HL-60/S4 (cell line): Measurements from ENCODE around the gene PAPPA.

ENCODE experiments used
- in situ Hi-C: fragments of 300-500 bp; cut with MboI; formaldehyde crosslinking; loops from 2 replicates; pipeline ENCODE4 v1.14.3; 2022; ENCODE audit warnings: low sequenced_read_pairs

The PAPPA gene

DNA sequence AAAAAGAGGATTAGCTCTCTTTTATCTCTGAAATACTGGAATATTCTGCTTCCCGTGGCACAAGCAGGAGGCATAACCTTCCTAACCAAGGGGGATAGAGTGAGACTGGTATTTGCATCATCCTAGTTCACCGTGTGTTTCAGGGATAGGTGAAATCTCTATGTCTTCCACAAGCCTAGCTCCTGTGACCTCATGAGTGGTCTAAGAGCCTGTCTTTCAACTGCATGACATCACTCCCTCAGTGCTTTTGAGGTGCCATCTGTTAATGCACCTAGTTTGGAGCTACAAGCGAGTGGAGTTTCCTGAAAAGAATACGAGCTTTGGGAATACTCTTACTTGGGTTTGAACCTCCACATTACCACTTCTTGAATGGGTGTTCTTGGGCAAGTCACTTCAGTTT is 181.8 kb downstream of the PAPPA start:
- in situ Hi-C loops = no loop called here

DNA sequence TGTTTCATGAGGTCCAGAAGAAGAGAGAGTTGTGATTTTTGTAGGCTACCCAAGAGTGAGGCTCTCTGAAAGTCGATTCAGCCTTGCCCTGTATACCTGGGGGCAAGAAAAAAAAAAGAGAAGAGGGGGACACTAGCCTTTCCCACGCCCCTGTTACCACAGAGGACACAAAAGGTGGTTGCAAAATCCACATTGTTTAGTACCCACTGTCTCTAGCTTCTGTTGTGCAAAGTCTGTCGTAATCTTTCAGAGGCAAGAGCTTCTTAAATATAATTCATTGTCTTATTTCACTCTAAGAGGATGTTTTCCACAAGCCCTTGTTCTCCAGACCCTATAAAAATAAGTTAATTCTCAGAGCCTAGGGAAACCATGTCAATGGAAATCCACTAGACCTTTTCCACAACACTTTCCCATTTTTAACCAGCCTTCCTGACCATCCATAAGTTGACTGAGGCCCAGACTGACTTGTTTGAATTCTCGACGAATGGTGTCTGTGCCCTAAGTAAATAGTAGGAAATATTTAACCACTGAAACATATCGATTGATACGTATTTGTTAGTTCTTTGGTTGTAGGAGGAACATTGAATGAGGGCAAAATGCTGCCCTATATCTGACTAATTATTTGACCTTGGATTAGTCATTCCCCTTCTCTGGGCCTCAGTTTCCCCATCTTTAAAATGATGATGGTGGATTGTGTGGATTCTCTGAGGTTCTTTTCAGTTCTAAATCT is 182.7 kb downstream of the PAPPA start:
- in situ Hi-C loops = no loop called here

DNA sequence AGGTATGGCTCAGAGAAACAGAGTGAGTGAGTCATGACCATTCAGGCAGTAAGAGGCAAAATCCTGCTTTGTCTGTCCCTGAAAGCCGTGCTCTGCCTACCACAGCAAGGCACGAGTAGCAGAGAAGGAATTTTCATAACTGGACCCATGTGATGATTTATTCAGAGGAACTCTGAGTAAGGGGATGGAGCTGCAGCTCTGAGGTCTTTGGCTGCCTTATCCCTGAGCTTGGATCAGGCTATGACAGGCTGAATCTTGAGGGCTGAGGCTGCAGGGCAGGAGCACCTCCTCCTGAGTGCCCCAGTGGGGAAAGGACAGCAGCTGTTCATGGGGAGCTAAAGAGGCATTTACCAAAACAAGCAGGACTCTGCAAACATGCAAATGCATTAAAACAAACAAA is 183.4 kb downstream of the PAPPA start:
- in situ Hi-C loops = no loop called here

DNA sequence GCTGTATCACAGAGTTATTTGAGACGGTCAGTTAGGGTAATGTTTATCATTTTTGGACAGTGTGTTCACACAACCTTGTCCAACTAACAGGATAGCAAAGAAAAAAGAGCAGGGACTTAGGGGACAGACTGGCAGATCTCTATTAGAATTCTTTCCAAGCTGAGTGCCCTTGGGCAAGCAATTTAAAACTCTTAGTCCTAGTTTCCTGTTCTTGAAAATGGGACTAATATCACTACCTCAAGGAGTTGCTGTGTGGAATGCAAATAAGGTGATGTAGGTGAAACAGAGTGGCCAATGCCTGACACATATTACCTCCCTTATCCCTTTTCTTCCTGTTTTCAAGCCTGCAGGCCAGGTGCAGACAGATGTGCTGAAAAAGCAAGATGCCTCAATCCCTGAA is 186.7 kb downstream of the PAPPA start:
- in situ Hi-C loops = no loop called here

DNA sequence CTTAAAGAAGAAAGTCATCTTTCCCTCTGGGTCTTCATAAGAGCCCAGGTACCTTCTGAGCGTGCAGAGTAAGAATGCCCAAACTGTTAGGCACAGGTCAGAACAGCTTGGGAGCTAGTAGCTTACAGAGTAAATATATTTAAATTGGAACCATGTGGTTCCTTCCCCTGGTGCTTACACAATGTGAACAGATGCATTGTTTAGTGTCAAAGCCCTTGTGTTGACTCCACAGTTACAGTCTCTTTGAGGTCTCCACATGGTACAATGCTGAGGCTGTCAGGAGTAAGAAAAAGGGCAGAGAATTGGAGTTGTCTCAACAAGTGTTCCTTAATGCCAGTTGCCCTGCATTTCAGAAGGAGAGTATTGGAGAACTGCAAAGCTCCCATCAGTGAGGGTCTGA is 188.5 kb downstream of the PAPPA start:
- in situ Hi-C loops = no loop called here

DNA sequence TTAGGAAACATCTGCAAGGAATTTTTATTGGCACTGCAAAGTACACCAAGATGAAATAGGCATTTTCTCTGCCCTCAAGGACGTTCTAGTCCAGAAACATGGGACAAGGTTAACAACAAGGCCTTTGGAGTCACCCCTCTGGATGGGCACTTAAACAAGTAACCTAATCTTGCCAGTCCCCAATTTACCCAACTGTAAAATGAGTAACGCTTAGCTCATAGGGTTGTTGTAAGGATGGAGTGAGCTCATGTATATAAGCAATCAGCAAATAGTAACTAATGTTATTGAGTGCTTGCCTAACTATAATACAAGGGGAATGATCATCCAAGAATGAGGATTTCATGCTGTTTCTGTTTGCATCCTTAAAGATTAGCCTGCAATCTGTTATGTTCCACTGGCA is 189.3 kb downstream of the PAPPA start:
- in situ Hi-C loops = no loop called here

DNA sequence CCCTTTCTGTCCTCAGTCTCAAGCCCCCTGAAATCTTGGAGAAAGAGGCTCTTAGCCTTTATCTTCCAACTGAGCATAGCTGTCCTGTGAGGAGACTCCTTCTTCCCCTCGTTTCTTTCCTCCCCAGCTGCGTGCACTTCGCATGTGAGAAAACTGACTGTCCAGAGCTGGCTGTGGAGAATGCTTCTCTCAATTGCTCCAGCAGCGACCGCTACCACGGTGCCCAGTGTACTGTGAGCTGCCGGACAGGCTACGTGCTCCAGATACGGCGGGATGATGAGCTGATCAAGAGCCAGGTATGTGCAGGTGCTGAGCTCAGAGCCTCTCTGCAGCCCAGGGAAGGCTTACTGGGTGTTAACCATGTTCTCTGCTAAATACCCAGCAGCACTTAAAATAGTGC is 190.8 kb downstream of the PAPPA start:
- in situ Hi-C loops = no loop called here

DNA sequence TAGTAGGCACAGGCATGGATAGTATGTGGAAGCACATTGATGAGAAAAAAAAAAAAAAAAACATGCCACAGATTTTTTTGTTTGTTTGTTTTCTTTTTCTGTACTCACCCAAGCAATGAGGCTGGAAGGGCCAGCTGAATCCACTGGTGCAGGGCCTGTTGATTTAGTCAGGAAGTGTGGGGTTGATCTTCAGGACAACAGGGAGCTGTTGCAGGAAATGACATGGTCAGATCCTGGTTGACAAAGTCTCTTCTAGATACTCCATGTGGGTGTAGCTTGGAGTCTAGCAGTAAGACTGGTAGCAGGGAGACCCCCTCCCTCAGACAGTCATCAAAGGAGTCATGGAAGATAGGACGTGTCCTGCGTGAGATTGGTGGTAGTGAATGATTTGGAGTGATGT is 191.8 kb downstream of the PAPPA start:
- in situ Hi-C loops = no loop called here

DNA sequence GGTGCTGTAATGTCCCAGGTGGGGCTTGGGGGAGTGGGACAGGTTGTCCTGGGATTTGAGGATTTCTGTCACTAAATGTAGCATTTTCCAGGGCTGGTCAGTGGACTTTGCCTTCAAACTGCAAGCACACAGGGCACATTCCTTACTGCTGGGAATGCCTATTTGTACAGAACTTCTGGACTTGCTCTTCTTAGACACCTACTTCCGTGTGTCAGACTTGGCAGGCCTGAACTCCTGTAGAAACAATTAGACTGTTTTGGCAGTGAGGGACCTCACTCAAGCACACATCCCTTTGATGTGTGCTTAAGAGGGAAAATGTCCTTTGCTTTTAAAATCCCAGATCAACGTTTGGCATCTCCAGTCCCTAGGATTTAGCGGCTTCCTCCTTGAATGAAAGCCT is 192.2 kb downstream of the PAPPA start:
- in situ Hi-C loops = no loop called here

DNA sequence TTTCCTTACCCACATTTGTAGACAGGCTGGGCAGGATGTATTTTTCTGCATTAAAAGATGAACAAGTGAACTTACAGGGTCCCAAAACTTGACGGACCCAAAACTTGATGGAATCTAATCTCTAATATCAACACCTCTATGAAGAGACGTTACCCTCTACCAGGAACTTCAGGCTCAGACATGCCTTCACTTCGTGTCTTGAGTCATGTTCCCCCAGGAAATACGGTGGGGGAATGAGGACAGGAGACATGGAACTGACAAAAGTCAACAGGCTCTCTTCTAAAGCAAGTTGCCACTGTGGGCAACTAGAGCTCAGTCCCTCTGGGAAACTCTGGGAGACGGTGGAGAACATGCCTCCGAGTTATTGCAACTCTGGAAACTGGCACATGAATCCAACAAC is 196.1 kb downstream of the PAPPA start:
- in situ Hi-C loops = no loop called here

DNA sequence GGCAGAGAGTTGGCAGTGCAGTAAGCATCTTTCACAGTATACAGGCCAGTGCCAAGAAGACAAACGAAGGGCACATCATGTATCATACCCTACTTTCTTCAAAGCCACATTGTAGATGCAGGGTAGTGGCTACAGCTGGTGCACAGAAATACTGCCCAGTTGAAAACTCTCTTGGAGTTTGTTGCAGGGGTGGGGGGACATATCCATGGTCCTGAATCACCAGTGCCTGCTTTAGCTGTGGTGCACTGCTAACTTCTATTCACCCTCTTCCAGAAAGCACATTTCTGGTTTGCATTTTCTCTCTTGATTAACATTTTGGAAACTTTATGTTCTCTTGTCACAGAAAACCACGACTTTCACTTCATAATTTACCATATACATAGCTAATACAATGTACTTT is 196.6 kb downstream of the PAPPA start:
- in situ Hi-C loops = no loop called here

DNA sequence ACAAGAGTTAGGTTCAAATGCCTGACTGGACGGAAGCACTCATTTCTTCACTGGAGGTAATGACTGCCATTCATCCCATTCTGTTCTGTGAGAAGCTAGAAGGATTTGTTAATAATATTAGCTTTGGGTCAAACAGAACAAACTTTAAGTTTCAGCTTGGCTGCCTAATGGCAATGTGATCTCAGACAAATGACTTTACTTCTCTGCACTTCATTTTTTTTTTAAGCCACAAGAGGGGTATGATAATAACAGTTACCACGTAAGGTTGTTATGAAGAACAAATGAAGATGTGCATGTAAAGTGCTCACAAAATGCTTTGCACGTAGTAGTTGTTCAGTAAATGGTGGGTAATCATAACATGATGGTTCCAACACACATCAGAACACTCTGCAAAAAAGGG is 199.4 kb downstream of the PAPPA start:
- in situ Hi-C loops = no loop called here

DNA sequence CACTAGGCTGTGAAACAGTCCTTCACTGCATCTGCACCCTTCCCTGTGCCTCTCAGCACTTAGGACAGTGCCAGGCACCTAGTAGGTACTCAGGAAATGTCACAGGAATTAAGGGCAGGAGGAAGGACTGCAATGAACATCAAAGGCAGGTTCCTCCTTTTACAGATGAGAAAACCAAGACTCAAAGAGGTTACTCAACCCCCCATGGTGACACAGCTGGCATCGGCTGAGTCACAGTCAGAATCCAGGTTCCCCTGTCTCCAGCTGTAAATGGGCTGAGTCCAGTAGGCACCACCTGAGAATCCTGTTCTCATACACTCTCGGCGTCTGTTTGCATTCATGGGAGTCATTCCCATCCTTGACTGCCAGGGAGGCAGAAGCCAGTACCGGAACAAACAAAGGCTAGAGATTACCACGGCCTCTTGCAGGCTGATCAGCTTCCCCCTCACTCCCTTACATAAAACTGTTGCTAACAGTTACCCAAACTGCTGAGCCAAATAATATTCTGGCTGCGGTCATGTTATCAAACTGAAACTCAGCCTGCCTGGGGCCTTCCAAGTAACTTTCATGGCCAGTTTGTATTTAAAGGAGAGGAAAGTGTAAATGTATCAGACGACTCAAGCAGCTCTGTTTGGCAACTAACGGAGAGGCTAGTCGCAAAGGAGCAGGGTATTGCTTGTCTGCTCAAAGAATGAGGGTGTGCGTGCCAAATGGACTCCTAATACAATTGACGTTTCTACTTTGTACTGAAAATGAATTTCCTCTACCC is 201.7 kb downstream of the PAPPA start:
- in situ Hi-C loops = no loop called here

DNA sequence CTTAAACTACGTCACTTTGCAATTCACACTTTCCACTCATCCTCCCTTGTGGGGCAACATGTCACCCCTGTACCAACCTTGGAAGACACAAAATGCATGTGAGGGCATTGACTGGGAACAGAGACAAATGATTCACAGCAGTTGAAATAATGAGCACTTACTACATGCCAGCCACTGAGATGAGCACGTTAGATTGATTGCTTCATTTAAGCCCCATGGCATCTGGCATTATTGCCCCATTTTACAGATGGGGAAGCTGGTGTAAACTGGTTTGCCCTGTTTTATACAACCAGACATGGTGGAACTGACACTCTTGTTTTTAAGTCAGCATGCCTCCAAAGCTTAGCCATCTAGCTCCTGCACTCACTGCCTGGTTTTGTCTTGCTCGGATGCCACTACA is 204.7 kb downstream of the PAPPA start:
- in situ Hi-C loops = no loop called here

DNA sequence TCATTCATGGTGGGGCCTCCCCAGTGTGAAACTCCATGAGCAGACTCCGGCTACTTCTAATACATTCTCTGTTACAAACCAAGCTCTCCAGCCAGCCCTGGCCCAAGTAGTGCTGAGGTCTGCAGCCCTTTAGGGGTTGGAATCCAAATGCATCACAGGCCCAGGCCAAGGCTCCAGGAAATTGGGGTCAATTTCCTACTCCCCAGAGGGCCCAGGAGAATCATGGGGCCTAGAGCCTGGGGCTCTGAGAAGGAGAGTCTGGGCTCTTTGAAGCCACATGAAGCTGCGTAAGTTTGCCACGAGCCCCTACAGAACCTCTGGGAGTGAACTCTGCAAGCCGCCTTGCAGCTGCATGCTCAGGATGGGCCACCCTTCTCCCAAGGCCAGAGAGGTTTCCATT is 206.4 kb downstream of the PAPPA start:
- in situ Hi-C loops = no loop called here

DNA sequence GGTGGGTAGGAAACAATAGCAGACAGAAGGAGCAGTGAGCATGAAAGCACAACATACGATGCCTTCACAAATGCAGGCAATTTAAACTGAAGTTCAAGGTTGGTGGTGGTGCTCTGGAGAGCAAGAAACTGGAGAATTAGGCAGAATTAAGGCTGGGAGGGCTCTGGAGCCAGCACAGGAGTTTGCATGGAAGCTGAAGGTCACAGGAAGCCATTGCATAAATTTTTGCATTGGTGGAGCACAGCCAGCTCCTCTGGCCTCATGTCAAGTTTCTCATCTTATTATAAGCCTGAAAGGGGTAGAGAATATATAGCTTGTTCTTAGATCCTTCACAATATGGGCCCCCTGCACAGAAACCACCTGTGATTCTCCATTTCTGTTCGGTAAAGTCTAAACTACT is 207.4 kb downstream of the PAPPA start:
- in situ Hi-C loops = no loop called here

DNA sequence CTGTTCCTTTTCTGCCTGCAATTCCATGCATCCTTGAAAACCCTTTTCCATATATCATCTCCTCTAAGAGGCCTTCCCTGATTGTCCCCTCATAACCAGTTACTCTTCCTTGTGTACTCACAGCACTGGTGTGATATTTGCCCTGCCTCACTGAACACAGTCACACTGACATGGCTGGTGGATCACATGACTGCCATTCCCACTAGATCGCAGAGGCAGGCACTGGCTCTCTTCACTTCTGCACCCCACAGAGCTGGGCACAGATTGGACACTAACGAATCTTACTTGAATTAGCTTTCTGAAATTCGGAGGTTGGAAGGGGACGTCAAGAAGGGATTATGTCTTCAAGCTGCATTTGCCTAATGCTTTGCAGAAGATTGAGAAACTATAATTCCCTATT is 208.0 kb downstream of the PAPPA start:
- in situ Hi-C loops = no loop called here

DNA sequence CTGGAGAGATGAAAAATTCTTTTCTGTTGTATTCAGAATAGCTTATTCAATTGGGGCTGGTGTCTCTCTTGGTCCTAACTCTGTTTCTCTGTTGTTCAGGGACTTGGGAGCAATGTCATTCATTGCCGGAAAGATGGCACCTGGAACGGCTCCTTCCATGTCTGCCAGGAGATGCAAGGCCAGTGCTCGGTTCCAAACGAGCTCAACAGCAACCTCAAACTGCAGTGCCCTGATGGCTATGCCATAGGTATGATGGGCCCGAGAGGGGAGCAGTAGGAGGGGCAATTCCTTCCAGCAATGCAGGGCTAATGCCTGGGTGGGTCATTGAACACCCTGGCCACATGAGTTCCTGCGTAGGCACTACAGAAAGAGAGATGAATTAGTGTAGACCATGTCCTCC is 208.9 kb downstream of the PAPPA start:
- in situ Hi-C loops = no loop called here

DNA sequence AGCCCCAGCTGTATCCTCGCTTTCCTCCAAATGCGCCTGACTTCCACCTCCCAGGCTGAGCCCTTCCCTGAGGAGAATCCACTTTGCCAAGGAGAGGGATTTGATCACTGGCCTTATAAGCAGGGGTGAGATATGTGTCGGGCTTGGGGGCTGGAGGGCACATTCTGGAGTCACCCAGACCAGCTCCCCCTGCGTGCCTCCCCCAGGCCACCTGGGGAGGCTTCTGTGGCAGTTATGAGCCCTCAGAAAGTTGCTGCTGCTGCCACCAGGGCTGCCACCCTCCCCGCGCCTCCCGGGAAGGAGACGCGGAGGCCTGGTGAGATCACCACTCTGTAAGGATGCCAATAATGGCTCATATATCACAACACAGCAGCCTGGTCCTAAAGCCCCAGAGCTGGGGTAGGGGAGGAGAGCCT is 211.5 kb downstream of the PAPPA start:
- in situ Hi-C loops = no loop called here

DNA sequence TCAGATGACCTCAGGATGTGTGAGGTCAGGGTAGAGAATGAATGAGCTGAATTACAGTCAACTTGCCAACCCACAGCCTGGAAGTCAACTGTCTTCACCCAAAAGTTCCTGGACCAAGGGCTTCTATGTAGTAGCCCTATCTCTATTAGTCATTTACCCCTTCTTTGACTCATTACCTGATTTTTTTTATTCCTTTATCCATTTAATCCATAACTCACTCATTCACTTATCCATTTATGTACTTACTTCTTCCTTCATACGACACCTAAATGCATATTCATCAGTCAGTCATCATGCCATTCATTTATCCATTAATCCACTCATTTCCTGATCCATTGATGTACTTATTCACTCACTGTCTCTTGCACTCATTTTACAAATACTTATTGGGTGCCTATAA is 212.7 kb downstream of the PAPPA start:
- in situ Hi-C loops = no loop called here

DNA sequence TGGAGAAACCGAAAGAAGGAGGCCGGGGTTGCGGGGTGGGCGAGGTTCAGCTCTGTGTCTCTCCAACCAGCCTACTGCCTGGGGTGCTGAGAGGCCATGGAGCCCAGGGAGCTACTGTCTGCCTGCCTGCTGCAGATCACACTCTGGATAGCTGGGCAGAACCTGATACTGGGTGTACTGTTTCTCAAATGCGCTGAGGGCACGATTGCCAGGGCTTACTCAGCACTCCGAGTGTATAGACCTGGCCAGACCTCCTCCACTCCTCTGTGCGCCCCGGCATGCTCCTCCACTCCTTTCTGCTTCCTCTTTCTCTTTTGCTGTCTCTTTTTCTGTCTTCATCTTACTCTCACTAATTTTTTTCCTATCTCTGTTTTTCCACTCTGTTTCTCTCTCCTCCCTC is 215.1 kb downstream of the PAPPA start:
- in situ Hi-C loops = no loop called here

DNA sequence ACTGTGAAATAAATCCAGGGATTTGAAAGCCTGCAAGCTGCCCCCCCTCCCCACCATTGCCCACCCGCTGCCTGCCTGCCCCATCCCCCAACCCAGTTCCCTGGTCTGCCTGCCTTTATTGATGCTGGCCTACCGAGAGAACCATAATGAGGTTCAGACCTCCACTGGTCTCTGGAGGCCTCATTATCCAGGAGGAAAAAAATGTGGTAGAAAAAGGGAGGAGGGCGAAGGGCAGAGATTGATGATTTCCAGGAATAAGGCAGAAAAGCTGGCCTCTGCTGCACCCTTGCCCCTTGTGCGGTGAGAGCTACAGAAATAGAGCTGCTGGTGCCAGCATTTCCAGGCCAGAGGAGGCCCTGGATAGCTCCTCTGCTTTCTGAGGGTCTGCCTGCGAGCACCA is 216.1 kb downstream of the PAPPA start:
- in situ Hi-C loops = no loop called here

DNA sequence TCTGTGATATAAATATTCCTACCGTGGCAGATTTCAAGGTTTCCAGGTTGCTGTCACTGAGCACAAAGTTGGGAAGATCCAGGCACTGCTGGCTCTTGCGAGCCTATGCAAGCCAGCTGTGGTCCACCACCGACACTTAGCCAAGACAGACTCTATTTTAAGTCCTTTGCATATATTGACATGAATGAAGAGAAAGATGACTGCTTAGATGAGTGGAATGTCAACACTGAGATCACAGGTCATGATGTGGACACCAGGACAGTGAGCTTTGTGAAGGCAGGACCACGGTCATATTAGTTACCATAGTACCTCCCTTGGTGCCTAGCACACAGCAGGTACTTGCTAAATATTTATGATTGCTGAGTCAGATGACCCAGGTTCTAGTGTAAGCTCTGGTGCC is 217.0 kb downstream of the PAPPA start:
- in situ Hi-C loops = no loop called here
